Measurements from ENCODE around the gene CDK7. TPM values are rescaled to one million over a fixed set of nuclear protein-coding genes. Genes with fewer than 3 reads are reported as not detected.

CDK7 gene
- total and polyA plus RNA-seq, 9 donors = 15.9 to 24.4 (median 19.4) TPM

DNA sequence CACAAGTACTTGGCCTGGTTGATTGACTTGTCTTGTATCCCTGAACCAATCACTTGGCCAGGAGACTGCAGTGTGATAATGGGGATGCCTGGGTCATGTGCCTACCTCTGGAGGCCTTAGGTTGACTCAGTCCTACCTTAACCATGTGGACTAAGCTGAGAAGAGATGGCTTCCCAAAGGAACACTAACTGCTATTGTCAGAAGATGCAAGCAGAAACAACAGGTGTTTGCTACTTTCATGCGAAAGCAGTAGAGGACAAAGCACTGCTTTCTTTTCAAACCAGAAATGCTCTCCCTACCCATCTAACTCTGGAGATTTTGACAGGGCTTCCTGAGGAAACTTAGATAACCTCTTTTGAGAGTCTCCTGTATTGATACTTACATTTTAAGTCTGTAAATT, 22.9 kb downstream of the CDK7 start:
- H3K36me3 ChIP-seq (ENCODE audit: control insufficient read depth, insufficient read depth, low read length) = peaks cover 24% of the 10 kb centered on the region
- no CpG with 5 or more reads among the region's 1 CpG for WGBS (ENCODE audit: insufficient coverage)
- DNase-seq = no peak

DNA sequence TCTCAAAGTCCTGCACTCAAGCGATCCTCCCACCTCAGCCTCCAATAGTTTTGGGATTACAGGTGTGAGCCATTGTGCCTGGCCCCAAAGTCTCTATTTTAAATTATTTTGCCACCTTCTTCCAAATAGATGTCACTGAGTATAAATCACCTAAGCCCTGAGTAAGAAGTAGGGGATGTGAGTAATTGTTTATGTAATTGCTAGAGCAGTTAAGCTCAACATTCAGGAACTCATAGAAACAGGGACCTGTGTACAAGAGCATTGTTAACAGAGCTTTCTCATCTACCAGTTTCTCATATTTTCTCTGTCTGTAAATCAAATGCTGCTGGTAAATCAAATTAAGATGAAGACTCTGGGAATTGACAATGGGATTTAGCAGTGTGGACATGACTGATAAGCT, 26.3 kb downstream of the CDK7 start:
- Histone ChIP-seq H3K4me1 (ENCODE audit: control insufficient read depth, insufficient read depth, low read length) (no peaks in the 10 kb centered on the region), H3K36me3 (ENCODE audit: control insufficient read depth, insufficient read depth, low read length) (peaks cover 34% of the 10 kb centered on the region), H3K4me3 (ENCODE audit: low read length) (no peak overlapping the region), H3K27ac (ENCODE audit: low read length) (no peak overlapping the region), H3K27me3 (ENCODE audit: control insufficient read depth, insufficient read depth, low read length) (no peaks in the 10 kb centered on the region), H3K9me3 (replicated peaks; ENCODE audit: control insufficient read depth, low read depth, low read length) (no peaks in the 10 kb centered on the region)
- WGBS (ENCODE audit: insufficient coverage) = no CpG with 5 or more reads among the region's 1 CpG
- DNase-seq = no peak

More for the DNA sequence above, 22.9 kb downstream of the CDK7 start:
- no peaks in the 10 kb centered on the region for H3K9me3 ChIP-seq (replicated peaks; ENCODE audit: control insufficient read depth, low read depth, low read length)
- no peaks in the 10 kb centered on the region for H3K27me3 ChIP-seq (ENCODE audit: control insufficient read depth, insufficient read depth, low read length)
- H3K4me1 ChIP-seq (ENCODE audit: control insufficient read depth, insufficient read depth, low read length) = no peaks in the 10 kb centered on the region
- H3K4me3 ChIP-seq (ENCODE audit: low read length) = no peak overlapping the region
- H3K27ac ChIP-seq (ENCODE audit: low read length) = no peak overlapping the region

DNA sequence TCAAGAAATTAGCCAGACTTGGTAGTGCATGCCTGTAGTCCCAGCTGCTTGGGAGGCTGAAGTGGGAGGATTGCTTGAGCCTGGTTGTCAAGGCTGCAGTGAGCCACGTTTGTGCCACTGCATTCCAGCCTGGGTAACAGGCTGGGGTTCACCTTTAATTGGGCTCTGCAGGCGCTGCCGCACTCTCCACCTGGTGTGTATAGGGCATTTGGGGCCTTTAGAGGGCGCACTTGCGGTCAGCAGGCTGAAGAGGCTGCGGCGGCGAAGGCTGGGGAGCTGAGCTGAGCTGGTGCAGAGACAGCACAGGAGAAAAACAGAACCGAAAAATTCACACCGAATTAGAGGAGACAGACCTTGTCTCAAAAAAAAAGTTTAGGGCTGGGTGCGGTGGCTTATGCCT, 31.2 kb downstream of the CDK7 start:
- H3K27me3 ChIP-seq (ENCODE audit: control insufficient read depth, insufficient read depth, low read length) = no peaks in the 10 kb centered on the region
- H3K36me3 ChIP-seq (ENCODE audit: control insufficient read depth, insufficient read depth, low read length) = peaks cover 32% of the 10 kb centered on the region
- H3K9me3 ChIP-seq (replicated peaks; ENCODE audit: control insufficient read depth, low read depth, low read length) = no peaks in the 10 kb centered on the region
- DNase-seq = no peak
- WGBS (ENCODE audit: insufficient coverage) = 71% methylated on average over 11 of the region's 11 CpGs
- H3K27ac ChIP-seq (ENCODE audit: low read length) = no peak overlapping the region
- H3K4me3 ChIP-seq (ENCODE audit: low read length) = no peak overlapping the region
- H3K4me1 ChIP-seq (ENCODE audit: control insufficient read depth, insufficient read depth, low read length) = no peaks in the 10 kb centered on the region

DNA sequence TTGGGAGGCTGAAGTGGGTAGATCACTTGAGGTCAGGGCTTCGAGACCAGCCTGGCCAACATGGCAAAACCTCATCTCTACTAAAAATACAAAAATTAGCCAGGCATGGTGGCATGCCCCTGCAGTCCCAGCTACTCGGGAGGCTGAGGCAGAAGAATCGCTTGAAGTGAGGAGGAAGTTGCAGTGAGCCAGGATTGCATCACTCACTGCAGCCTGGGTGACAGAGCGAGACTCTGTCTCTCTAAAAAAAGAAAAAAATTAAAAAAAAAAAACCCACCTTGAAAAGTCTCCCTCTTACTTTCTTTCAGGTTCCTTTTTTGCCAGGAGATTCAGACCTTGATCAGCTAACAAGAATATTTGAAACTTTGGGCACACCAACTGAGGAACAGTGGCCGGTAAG, 34.2 kb downstream of the CDK7 start:
- Histone ChIP-seq H3K9me3 (replicated peaks; ENCODE audit: control insufficient read depth, low read depth, low read length) (no peaks in the 10 kb centered on the region), H3K4me1 (ENCODE audit: control insufficient read depth, insufficient read depth, low read length) (no peaks in the 10 kb centered on the region), H3K27me3 (ENCODE audit: control insufficient read depth, insufficient read depth, low read length) (no peaks in the 10 kb centered on the region), H3K36me3 (ENCODE audit: control insufficient read depth, insufficient read depth, low read length) (peaks cover 22% of the 10 kb centered on the region), H3K27ac (ENCODE audit: low read length) (no peak overlapping the region), H3K4me3 (ENCODE audit: low read length) (no peak overlapping the region)
- no CpG with 5 or more reads among the region's 5 CpGs for WGBS (ENCODE audit: insufficient coverage)
- no peak for DNase-seq

DNA sequence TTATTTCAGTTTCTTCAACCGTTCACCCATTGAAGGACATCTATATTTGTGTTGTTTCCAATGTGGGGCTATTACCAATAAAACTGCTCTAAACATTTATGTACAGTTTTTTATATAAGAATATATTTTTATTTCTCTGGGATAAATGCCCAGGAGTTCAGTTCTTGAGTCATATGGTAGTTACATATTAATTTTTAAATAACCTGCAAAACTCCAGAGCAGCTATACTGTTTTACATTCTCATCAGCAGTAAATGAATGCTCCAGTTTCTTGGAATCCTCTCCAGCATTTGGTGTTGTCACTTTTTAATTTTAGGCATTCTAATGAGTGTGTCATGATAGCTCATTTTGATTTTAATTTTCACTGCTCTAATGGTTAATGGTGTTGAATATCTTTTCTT, 36.2 kb downstream of the CDK7 start:
- no peak for DNase-seq
- Histone ChIP-seq H3K9me3 (replicated peaks; ENCODE audit: control insufficient read depth, low read depth, low read length) (no peaks in the 10 kb centered on the region), H3K4me3 (ENCODE audit: low read length) (no peak overlapping the region), H3K27ac (ENCODE audit: low read length) (no peak overlapping the region), H3K27me3 (ENCODE audit: control insufficient read depth, insufficient read depth, low read length) (no peaks in the 10 kb centered on the region), H3K36me3 (ENCODE audit: control insufficient read depth, insufficient read depth, low read length) (peaks cover 21% of the 10 kb centered on the region), H3K4me1 (ENCODE audit: control insufficient read depth, insufficient read depth, low read length) (no peaks in the 10 kb centered on the region)
- WGBS (ENCODE audit: insufficient coverage) = no CpG with 5 or more reads among the region's 1 CpG

DNA sequence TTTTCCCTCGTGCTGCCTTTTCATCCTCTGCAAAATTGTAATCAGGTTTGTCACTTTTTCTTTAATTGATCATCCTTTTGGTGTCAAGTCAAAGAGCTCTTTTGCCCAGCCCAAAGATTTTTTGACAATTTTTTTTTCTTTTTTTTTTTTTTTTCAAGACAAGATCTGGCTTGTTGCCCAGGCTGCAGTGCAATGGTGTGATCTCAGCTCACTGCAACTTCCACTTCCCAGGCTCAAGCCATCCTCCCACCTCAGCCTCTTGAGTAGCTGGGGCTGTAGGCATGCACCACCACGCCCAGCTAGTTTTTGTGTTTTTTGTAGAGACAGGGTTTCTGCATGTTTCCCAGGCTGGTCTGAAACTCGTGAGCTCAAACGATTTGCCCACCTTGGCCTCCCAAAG, 36.7 kb downstream of the CDK7 start:
- 92% methylated on average over 2 of the region's 4 CpGs for WGBS (ENCODE audit: insufficient coverage)
- Histone ChIP-seq H3K27me3 (ENCODE audit: control insufficient read depth, insufficient read depth, low read length) (no peaks in the 10 kb centered on the region), H3K4me3 (ENCODE audit: low read length) (no peak overlapping the region), H3K36me3 (ENCODE audit: control insufficient read depth, insufficient read depth, low read length) (peaks cover 23% of the 10 kb centered on the region), H3K27ac (ENCODE audit: low read length) (no peak overlapping the region), H3K4me1 (ENCODE audit: control insufficient read depth, insufficient read depth, low read length) (no peaks in the 10 kb centered on the region), H3K9me3 (replicated peaks; ENCODE audit: control insufficient read depth, low read depth, low read length) (no peaks in the 10 kb centered on the region)
- DNase-seq = peak; percentile 11

DNA sequence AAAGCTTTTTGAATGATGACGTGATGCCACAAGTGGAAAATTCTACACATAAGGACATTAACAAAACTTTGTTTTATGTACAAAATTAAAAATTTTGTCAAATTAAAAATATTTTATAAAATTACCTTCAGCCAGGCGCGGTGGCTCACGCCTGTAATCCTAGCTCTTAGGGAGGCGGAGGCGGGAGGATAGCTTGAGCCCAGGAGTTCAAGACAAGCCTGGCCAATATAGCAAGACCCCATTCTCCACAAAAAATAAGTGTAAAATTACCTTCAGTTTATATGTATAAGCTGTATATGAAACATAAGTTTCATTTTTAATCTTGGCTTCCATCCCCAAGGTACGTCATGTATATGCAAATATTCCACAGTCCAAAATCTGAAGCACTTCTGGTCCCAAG, 40.9 kb downstream of the CDK7 start:
- DNase-seq = no peak
- Histone ChIP-seq H3K4me1 (ENCODE audit: control insufficient read depth, insufficient read depth, low read length) (no peaks in the 10 kb centered on the region), H3K4me3 (ENCODE audit: low read length) (no peak overlapping the region), H3K27me3 (ENCODE audit: control insufficient read depth, insufficient read depth, low read length) (no peaks in the 10 kb centered on the region), H3K27ac (ENCODE audit: low read length) (no peak overlapping the region), H3K36me3 (ENCODE audit: control insufficient read depth, insufficient read depth, low read length) (peaks cover 19% of the 10 kb centered on the region), H3K9me3 (replicated peaks; ENCODE audit: control insufficient read depth, low read depth, low read length) (no peaks in the 10 kb centered on the region)
- no CpG with 5 or more reads among the region's 7 CpGs for WGBS (ENCODE audit: insufficient coverage)

DNA sequence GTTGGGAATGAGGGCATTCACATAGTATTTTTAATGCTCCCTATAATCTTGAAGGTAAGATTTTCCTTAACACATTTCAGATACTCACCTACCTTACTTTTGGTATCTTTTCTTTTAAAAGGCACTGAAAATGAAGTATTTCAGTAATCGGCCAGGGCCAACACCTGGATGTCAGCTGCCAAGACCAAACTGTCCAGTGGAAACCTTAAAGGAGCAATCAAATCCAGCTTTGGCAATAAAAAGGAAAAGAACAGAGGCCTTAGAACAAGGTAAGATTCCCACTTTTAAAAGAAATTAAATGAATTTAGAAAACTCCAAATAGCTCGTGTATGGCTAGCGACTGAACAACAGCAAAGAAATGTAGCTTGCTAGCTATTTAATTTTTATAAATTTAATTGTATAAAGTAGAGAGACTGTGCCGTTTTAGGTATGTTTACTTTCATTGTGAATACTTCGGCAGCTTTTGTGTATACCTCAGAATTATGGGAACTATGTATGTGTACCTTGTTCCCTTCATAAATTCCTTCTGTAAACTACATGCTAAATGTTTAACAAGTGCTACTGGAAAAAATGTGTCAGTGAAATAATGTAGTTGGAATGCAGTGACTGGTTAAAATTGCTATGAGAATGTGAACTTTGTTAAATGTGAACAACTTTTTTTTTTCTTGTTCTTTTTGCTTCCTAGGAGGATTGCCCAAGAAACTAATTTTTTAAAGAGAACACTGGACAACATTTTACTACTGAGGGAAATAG, 41.9 kb downstream of the CDK7 start:
- Histone ChIP-seq H3K4me3 (ENCODE audit: low read length) (no peak overlapping the region), H3K27ac (ENCODE audit: low read length) (no peak overlapping the region), H3K36me3 (ENCODE audit: control insufficient read depth, insufficient read depth, low read length) (peaks cover 27% of the 10 kb centered on the region), H3K27me3 (ENCODE audit: control insufficient read depth, insufficient read depth, low read length) (no peaks in the 10 kb centered on the region), H3K4me1 (ENCODE audit: control insufficient read depth, insufficient read depth, low read length) (no peaks in the 10 kb centered on the region), H3K9me3 (replicated peaks; ENCODE audit: control insufficient read depth, low read depth, low read length) (no peaks in the 10 kb centered on the region)
- no peak for DNase-seq
- 60% methylated on average over 1 of the region's 5 CpGs for WGBS (ENCODE audit: insufficient coverage)

DNA sequence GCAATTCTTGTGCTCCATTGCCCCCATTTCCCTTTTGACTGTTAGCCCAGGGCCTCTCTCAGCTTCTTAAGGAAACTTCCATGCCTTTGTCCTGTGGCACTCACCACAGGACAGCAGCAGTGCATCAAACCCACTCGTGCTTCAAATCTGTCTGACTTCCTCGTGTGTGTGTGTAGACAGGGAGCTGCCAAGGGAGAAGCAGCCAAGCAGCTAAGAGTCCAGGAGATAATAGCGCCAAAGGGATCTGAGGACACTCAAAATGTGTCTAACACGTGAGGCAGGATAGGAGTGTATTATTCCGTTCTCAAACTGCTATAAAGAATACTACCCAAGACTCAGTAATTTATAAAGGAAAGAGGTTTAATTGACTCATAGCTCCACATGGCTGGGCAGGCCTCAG, 44.8 kb downstream of the CDK7 start:
- peaks cover 24% of the 10 kb centered on the region for H3K36me3 ChIP-seq (ENCODE audit: control insufficient read depth, insufficient read depth, low read length)
- H3K4me1 ChIP-seq (ENCODE audit: control insufficient read depth, insufficient read depth, low read length) = no peaks in the 10 kb centered on the region
- no peak overlapping the region for H3K4me3 ChIP-seq (ENCODE audit: low read length)
- no peaks in the 10 kb centered on the region for H3K9me3 ChIP-seq (replicated peaks; ENCODE audit: control insufficient read depth, low read depth, low read length)
- DNase-seq = no peak
- WGBS (ENCODE audit: insufficient coverage) = 76% methylated on average over 2 of the region's 5 CpGs
- no peak overlapping the region for H3K27ac ChIP-seq (ENCODE audit: low read length)
- H3K27me3 ChIP-seq (ENCODE audit: control insufficient read depth, insufficient read depth, low read length) = no peaks in the 10 kb centered on the region

DNA sequence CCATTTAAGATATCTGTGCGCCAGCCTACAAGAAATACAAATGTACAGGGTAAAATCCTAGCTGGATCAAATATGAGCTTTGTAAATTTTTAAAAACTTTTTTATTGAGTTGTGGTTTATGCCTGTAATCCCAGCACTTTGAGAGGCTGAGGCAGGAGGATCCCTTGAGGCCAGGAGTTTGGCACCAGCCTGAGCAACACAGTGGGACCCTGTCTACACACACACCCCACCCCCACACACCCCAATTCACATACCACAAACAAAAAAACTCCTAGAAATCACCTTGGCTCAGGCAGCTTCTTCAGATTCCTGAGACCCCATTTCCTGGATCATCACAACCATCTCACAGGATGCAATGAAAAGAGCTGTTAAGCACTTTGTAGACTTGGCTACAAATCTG, 46.4 kb downstream of the CDK7 start:
- no peak for DNase-seq
- no CpG with 5 or more reads among the region's 1 CpG for WGBS (ENCODE audit: insufficient coverage)
- Histone ChIP-seq H3K9me3 (replicated peaks; ENCODE audit: control insufficient read depth, low read depth, low read length) (no peaks in the 10 kb centered on the region), H3K4me1 (ENCODE audit: control insufficient read depth, insufficient read depth, low read length) (no peaks in the 10 kb centered on the region), H3K4me3 (ENCODE audit: low read length) (no peak overlapping the region), H3K27me3 (ENCODE audit: control insufficient read depth, insufficient read depth, low read length) (no peaks in the 10 kb centered on the region), H3K27ac (ENCODE audit: low read length) (no peak overlapping the region), H3K36me3 (ENCODE audit: control insufficient read depth, insufficient read depth, low read length) (peaks cover 23% of the 10 kb centered on the region)

DNA sequence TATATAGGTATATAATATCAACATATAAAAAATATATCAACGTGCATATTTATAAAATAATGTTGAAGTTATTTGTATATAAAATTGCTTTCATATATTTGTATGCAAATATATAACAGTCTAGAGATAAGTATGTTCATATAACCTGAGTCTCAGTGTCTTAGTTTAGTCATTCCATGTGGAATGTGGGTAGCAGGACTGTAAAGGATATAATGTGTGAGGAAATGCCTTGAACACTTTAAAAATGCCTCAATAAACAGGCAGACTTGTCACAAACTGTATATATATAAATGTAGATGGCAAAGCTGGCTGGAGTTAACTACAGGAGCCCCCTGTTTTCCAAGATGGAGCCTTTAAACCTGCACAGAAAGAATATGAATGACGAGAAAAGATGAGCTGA, 49.5 kb downstream of the CDK7 start:
- no peaks in the 10 kb centered on the region for H3K4me1 ChIP-seq (ENCODE audit: control insufficient read depth, insufficient read depth, low read length)
- peaks cover 15% of the 10 kb centered on the region for H3K36me3 ChIP-seq (ENCODE audit: control insufficient read depth, insufficient read depth, low read length)
- H3K27me3 ChIP-seq (ENCODE audit: control insufficient read depth, insufficient read depth, low read length) = no peaks in the 10 kb centered on the region
- 86% methylated on average over 1 of the region's 2 CpGs for WGBS (ENCODE audit: insufficient coverage)
- no peak for DNase-seq
- no peak overlapping the region for H3K27ac ChIP-seq (ENCODE audit: low read length)
- H3K4me3 ChIP-seq (ENCODE audit: low read length) = no peak overlapping the region
- H3K9me3 ChIP-seq (replicated peaks; ENCODE audit: control insufficient read depth, low read depth, low read length) = no peaks in the 10 kb centered on the region
